KMS-11 (cell line): ENCODE measurements around the gene NDUFB10.

Experiments used
- H2AFZ ChIP-seq: fragments of 200-600 bp; sonication (generic); 2 replicates; pipeline ENCODE4 v1.6.1; 2016; ENCODE audit warnings: antibody characterized with exemption, mixed run types, low read depth
- H3K27ac ChIP-seq: fragments of 200-600 bp; sonication (generic); 2 replicates; pipeline ENCODE4 v1.6.1; 2016; ENCODE audit warnings: mild to moderate bottlenecking, mixed run types
- H3K27me3 ChIP-seq: fragments of 200-600 bp; sonication (generic); 2 replicates; pipeline ENCODE4 v1.6.1; 2017; ENCODE audit warnings: mild to moderate bottlenecking, low read depth, mixed run types, moderate library complexity; ENCODE audit not compliant: insufficient read depth
- H3K36me3 ChIP-seq: fragments of 200-600 bp; sonication (generic); 2 replicates; pipeline ENCODE4 v1.6.1; 2017; ENCODE audit warnings: mild to moderate bottlenecking, mixed run types; ENCODE audit not compliant: insufficient read depth
- H3K4me1 ChIP-seq: fragments of 200-600 bp; sonication (generic); 2 replicates; pipeline ENCODE4 v1.6.1; 2016; ENCODE audit warnings: mild to moderate bottlenecking, low read depth, mixed run types; ENCODE audit not compliant: poor library complexity, severe bottlenecking
- H3K4me2 ChIP-seq: fragments of 200-600 bp; sonication (generic); 2 replicates; pipeline ENCODE4 v1.7.0; 2016; ENCODE audit warnings: mild to moderate bottlenecking, mixed run types
- H3K4me3 ChIP-seq: fragments of 200-600 bp; sonication (generic); IDR thresholded peaks from 2 replicates; pipeline ENCODE4 v1.6.1; 2017; ENCODE audit warnings: low read depth, low read length, mixed read lengths; ENCODE audit not compliant: insufficient read depth
- H3K79me2 ChIP-seq: fragments of 200-600 bp; sonication (generic); 2 replicates; pipeline ENCODE4 v1.6.1; 2016; ENCODE audit warnings: low read depth, mixed run types; ENCODE audit not compliant: insufficient read depth
- H3K9ac ChIP-seq: fragments of 200-600 bp; sonication (generic); 2 replicates; pipeline ENCODE4 v1.6.1; 2016; ENCODE audit warnings: mild to moderate bottlenecking, mixed run types
- H4K20me1 ChIP-seq: fragments of 200-600 bp; sonication (generic); 2 replicates; pipeline ENCODE4 v1.6.1; 2016; ENCODE audit warnings: mild to moderate bottlenecking, mixed run types; ENCODE audit not compliant: insufficient read depth
- TF ChIP-seq, protein P1 (sequence below): fragments of 200-600 bp; sonication (generic); conservative IDR thresholded peaks from 2 replicates; pipeline ENCODE4 v1.6.1; 2017; ENCODE audit warnings: low read depth, mild to moderate bottlenecking, antibody characterized with exemption, low read length, moderate library complexity, mixed read lengths

NDUFB10 gene

GRCh38 chr16:1916640-1916990 lies 42.7 kb upstream of the NDUFB10 start:
- Histone ChIP-seq H3K9ac (no peak overlapping the region), H3K27me3 (peaks cover 90% of the 10 kb centered on the region), H3K4me3 (no peak overlapping the region), H3K79me2 (no peaks in the 10 kb centered on the region), H3K4me2 (no peak overlapping the region), H3K4me1 (no peaks in the 10 kb centered on the region), H4K20me1 (no peaks in the 10 kb centered on the region), H2AFZ (no peak overlapping the region), H3K36me3 (no peaks in the 10 kb centered on the region), H3K27ac (no peak overlapping the region)
- TF ChIP-seq, protein P1, sequence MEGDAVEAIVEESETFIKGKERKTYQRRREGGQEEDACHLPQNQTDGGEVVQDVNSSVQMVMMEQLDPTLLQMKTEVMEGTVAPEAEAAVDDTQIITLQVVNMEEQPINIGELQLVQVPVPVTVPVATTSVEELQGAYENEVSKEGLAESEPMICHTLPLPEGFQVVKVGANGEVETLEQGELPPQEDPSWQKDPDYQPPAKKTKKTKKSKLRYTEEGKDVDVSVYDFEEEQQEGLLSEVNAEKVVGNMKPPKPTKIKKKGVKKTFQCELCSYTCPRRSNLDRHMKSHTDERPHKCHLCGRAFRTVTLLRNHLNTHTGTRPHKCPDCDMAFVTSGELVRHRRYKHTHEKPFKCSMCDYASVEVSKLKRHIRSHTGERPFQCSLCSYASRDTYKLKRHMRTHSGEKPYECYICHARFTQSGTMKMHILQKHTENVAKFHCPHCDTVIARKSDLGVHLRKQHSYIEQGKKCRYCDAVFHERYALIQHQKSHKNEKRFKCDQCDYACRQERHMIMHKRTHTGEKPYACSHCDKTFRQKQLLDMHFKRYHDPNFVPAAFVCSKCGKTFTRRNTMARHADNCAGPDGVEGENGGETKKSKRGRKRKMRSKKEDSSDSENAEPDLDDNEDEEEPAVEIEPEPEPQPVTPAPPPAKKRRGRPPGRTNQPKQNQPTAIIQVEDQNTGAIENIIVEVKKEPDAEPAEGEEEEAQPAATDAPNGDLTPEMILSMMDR: no peak

DNA sequence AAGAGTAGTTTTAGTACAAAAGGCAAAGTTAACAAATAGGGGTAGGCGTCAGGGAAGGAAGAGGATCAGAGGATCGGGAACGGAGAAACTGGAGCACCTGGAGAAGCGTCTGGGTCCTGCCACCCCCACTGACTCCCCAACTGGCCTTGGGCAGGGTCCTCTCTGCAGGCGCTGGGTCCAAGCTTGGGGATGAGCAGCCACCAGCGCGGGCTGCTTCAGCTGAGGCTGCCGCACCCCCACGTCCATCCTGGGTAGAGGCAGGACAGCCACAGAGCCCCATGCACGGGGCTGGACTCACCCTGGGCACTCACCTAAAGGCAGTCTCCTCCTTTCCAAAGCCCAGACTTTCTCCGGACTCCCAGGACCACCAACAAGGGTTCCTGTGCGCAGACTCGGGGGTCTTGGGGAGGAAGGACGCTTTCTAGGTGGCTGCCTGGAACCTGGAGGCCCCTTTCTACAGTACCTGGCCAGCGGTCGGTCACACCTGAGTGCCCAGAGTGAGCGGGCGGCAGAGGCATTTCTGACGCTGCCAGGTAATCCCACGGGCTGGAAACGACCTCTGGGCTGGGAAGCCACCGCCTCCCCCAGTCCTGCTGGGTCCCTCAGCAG lies 42.2 kb upstream of the NDUFB10 start:
- H3K9ac ChIP-seq: no peak overlapping the region
- H3K27me3 ChIP-seq: peaks cover 93% of the 10 kb centered on the region
- H2AFZ ChIP-seq: no peak overlapping the region
- H3K4me3 ChIP-seq: no peak overlapping the region
- no peaks in the 10 kb centered on the region for H4K20me1 ChIP-seq
- no peaks in the 10 kb centered on the region for H3K36me3 ChIP-seq
- H3K4me1 ChIP-seq: no peaks in the 10 kb centered on the region
- H3K4me2 ChIP-seq: no peak overlapping the region
- TF ChIP-seq, protein P1: no peak
- no peaks in the 10 kb centered on the region for H3K79me2 ChIP-seq
- no peak overlapping the region for H3K27ac ChIP-seq

DNA sequence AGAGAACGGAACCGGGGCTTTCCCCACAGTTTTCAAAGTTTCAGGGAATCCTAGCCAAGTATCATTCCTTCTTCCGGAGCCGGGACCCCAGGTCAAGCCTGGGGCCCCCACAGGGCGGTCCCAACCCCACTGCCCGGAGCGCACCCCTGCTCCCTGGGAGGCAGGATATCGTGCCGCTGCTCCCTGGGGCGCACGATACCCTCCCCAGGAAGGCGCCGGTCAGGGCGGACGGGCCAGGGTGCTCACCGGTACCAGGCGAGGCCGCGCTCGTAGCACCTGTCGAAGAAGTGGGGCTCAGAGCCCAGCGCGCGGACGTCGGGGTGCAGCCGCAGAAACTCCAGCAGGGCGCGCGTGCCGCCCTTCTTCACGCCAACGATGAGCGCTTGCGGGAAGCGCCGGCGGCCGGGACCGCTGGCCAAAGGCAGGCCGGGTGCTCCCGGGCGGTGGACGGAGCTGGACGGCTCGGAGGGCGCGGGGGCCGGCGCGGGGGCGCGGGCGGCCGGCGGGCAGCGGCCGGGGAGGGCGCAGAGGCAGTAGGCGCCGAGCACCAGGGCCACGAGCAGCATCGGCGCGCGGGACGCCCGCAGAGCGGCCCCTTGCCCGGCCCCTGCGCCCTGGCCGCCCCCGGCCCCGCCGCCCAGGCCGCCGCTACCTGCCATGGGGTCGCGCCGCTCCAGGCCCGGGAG lies 41.5 kb upstream of the NDUFB10 start:
- no peak overlapping the region for H3K4me3 ChIP-seq
- no peak overlapping the region for H3K9ac ChIP-seq
- no peaks in the 10 kb centered on the region for H3K4me1 ChIP-seq
- no peak overlapping the region for H3K4me2 ChIP-seq
- TF ChIP-seq, protein P1: no peak
- H3K27ac ChIP-seq: no peak overlapping the region
- H2AFZ ChIP-seq: no peak overlapping the region
- H3K36me3 ChIP-seq: no peaks in the 10 kb centered on the region
- no peaks in the 10 kb centered on the region for H4K20me1 ChIP-seq
- no peaks in the 10 kb centered on the region for H3K79me2 ChIP-seq
- peaks cover 94% of the 10 kb centered on the region for H3K27me3 ChIP-seq

- Histone ChIP-seq H4K20me1 (no peaks in the 10 kb centered on the region), H3K36me3 (no peaks in the 10 kb centered on the region), H3K79me2 (no peaks in the 10 kb centered on the region), H3K27me3 (peaks cover 94% of the 10 kb centered on the region), H2AFZ (no peak within 1 kb of the TSS), H3K4me1 (no peaks in the 10 kb centered on the region), H3K4me3 (no peak within 1 kb of the TSS), H3K4me2 (no peak within 1 kb of the TSS), H3K9ac (no peak within 1 kb of the TSS), H3K27ac (no peak within 1 kb of the TSS)
- TF ChIP-seq, protein P1: no peak
Measured at GRCh38 chr16:1918351-1919326, 40.7 kb upstream of the NDUFB10 start, which contains the start of gene HS3ST6. HS3ST6 (minus strand) TSS chr16:1918415; CDS start chr16:1918323, 92 bp downstream.
